H1 (cell line): ENCODE results near the gene KCNJ4. TPM values are rescaled to one million over a fixed set of nuclear protein-coding genes. Genes with fewer than 3 reads are reported as not detected.

Experiments used
- CTCF ChIA-PET: fragments of 300-600 bp; sonication (Branson Sonifier 250); formaldehyde crosslinking; loops from one replicate; lab custom pipeline; 2021; ENCODE audit not compliant: partially characterized antibody; lab: Charles Lee
- POLR2A ChIA-PET: fragments of 300-600 bp; sonication (Branson Sonifier 250); formaldehyde crosslinking; loops from one replicate; lab custom pipeline; 2021; ENCODE audit warnings: inconsistent platforms; ENCODE audit not compliant: partially characterized antibody; lab: Charles Lee
- DNase-seq, 2 experiments: peaks; one replicate each; pipeline versions ENCODE4 v3.0.0 to v3.0.0-alpha.2; 2010 to 2022; ENCODE audit warnings: low spot score in 2 of 2, low read depth in 1 of 2, mixed read lengths in 1 of 2
- FAIRE-seq: peaks from 2 replicates; lab custom pipeline; 2011; peaks lifted over from hg19 to GRCh38; lab: Jason Lieb, UNC
- H2AFZ ChIP-seq: 2 replicates; pipeline ENCODE4 v1.8.1; 2012; ENCODE audit warnings: low read length, inconsistent platforms
- H2AK5ac ChIP-seq: 2 replicates; pipeline ENCODE4 v1.6.1; 2013; ENCODE audit warnings: low read depth, low read length
- H2BK120ac ChIP-seq: replicated peaks from 2 replicates; pipeline ENCODE3; 2013; ENCODE audit warnings: low read depth, low read length, inconsistent platforms
- H2BK12ac ChIP-seq: 2 replicates; pipeline ENCODE4 v1.6.1; 2013; ENCODE audit warnings: low read depth, low read length
- H2BK15ac ChIP-seq: 2 replicates; pipeline ENCODE4 v1.6.1; 2013; ENCODE audit warnings: low read length
- H2BK20ac ChIP-seq: 2 replicates; pipeline ENCODE4 v1.6.1; 2013; ENCODE audit warnings: low read length
- H2BK5ac ChIP-seq: 2 replicates; pipeline ENCODE4 v1.6.1; 2013; ENCODE audit warnings: low read depth, low read length
- H3K14ac ChIP-seq: 2 replicates; pipeline ENCODE4 v1.6.1; 2013; ENCODE audit warnings: inconsistent platforms; ENCODE audit not compliant: insufficient read length
- H3K18ac ChIP-seq: 2 replicates; pipeline ENCODE4 v1.6.1; 2013; ENCODE audit warnings: low read length; ENCODE audit errors: extremely low read depth
- H3K23ac ChIP-seq: 2 replicates; pipeline ENCODE4 v1.6.1; 2013; ENCODE audit warnings: inconsistent platforms; ENCODE audit not compliant: insufficient read length
- H3K23me2 ChIP-seq: 2 replicates; pipeline ENCODE4 v1.6.1; 2013; ENCODE audit warnings: low read depth, low read length
- H3K27ac ChIP-seq: 2 replicates; pipeline ENCODE4 v1.6.1; 2011; ENCODE audit warnings: low read depth, low read length, inconsistent platforms
- H3K27me3 ChIP-seq, 4 experiments: replicated peaks in 1 of 4; 1 replicate in 1 of 4; 2 replicates in 3 of 4; pipeline versions ENCODE4 v1.6.1 to v1.8.1; 2011 to 2013; ENCODE audit warnings: low read length in 3 of 4, mild to moderate bottlenecking in 3 of 4, inconsistent platforms in 2 of 4, mixed read lengths in 2 of 4, moderate library complexity in 1 of 4; ENCODE audit not compliant: control insufficient read depth in 3 of 4, insufficient read depth in 3 of 4; ENCODE audit errors: extremely low read depth in 1 of 4
- H3K36me3 ChIP-seq, 4 experiments: 2 replicates each; pipeline versions ENCODE4 v1.6.1 to v1.8.1; 2011 to 2013; ENCODE audit warnings: mild to moderate bottlenecking in 4 of 4, low read length in 3 of 4, moderate library complexity in 2 of 4, control low read depth in 1 of 4, inconsistent platforms in 1 of 4; ENCODE audit not compliant: insufficient read depth in 4 of 4, control insufficient read depth in 2 of 4
- H3K4ac ChIP-seq: replicated peaks from 2 replicates; pipeline ENCODE3; 2013; ENCODE audit warnings: low read length, low read depth, mixed read lengths, inconsistent platforms; ENCODE audit not compliant: insufficient read length
- H3K4me1 ChIP-seq, 4 experiments: replicated peaks in 1 of 4; 1 replicate in 1 of 4; 2 replicates in 3 of 4; pipeline versions ENCODE4 v1.6.1 to v1.8.1; 2011 to 2013; ENCODE audit warnings: low read length in 3 of 4, inconsistent platforms in 2 of 4, mixed read lengths in 1 of 4; ENCODE audit not compliant: insufficient read depth in 4 of 4, control insufficient read depth in 3 of 4
- H3K4me2 ChIP-seq, 2 experiments: 2 replicates each; pipeline versions ENCODE4 v1.6.1 to v1.8.1; 2011 to 2013; ENCODE audit warnings: low read depth in 2 of 2, low read length in 2 of 2, control low read depth in 1 of 2, inconsistent platforms in 1 of 2, mild to moderate bottlenecking in 1 of 2; ENCODE audit not compliant: insufficient read depth in 1 of 2
- H3K4me3 ChIP-seq, 4 experiments: fragments of 200-600, 300-600 bp in 1 of 4; sonication (generic), shearing (Covaris generic), sonication (Bioruptor Twin) in 1 of 4; 2 replicates each; pipeline versions ENCODE4 v1.5.1 to v1.8.1; 2011 to 2016; ENCODE audit warnings: low read length in 4 of 4, low read depth in 3 of 4, control low read depth in 2 of 4, inconsistent platforms in 2 of 4, mild to moderate bottlenecking in 2 of 4, mixed read lengths in 1 of 4, moderate library complexity in 1 of 4; ENCODE audit not compliant: insufficient read depth in 2 of 4; ENCODE audit errors: extremely low read depth in 1 of 4
- H3K56ac ChIP-seq: replicated peaks from 2 replicates; pipeline ENCODE3; 2013; ENCODE audit warnings: low read depth, mild to moderate bottlenecking, mixed read lengths, low read length, inconsistent platforms; ENCODE audit not compliant: insufficient read length
- H3K79me1 ChIP-seq: 2 replicates; pipeline ENCODE4 v1.6.1; 2013; ENCODE audit warnings: low read depth, low read length, control low read depth
- H3K79me2 ChIP-seq, 2 experiments: 2 replicates each; pipeline versions ENCODE4 v1.6.1 to v1.8.1; 2012 to 2013; ENCODE audit warnings: low read length in 2 of 2, mild to moderate bottlenecking in 2 of 2, inconsistent platforms in 1 of 2; ENCODE audit not compliant: insufficient read depth in 2 of 2, control insufficient read depth in 1 of 2
- H3K9ac ChIP-seq, 4 experiments: replicated peaks in 1 of 4; 1 replicate in 1 of 4; 2 replicates in 3 of 4; pipeline versions ENCODE4 v1.6.1 to v1.8.1; 2011 to 2013; ENCODE audit warnings: low read depth in 3 of 4, low read length in 3 of 4, control low read depth in 2 of 4, mild to moderate bottlenecking in 2 of 4, moderate library complexity in 2 of 4, inconsistent platforms in 1 of 4; ENCODE audit errors: extremely low read depth in 1 of 4
- H3K9me3 ChIP-seq, 2 experiments: 2 replicates each; pipeline versions ENCODE4 v1.6.1 to v1.8.1; 2012 to 2013; ENCODE audit warnings: mild to moderate bottlenecking in 2 of 2, moderate library complexity in 2 of 2, control low read depth in 1 of 2, inconsistent platforms in 1 of 2, low read depth in 1 of 2, low read length in 1 of 2, mixed read lengths in 1 of 2; ENCODE audit not compliant: insufficient read depth in 2 of 2
- H4K20me1 ChIP-seq, 2 experiments: replicated peaks in 1 of 2; 2 replicates each; pipeline versions ENCODE3 to v1.8.1; 2011 to 2013; ENCODE audit warnings: inconsistent platforms in 2 of 2, low read length in 2 of 2, mild to moderate bottlenecking in 1 of 2; ENCODE audit not compliant: insufficient read depth in 2 of 2, control insufficient read depth in 1 of 2
- H4K5ac ChIP-seq: 2 replicates; pipeline ENCODE4 v1.6.1; 2013; ENCODE audit warnings: low read length, low read depth, mixed read lengths, inconsistent platforms; ENCODE audit not compliant: insufficient read length
- H4K8ac ChIP-seq: 2 replicates; pipeline ENCODE4 v1.8.0; 2013; ENCODE audit warnings: mild to moderate bottlenecking, moderate library complexity, low read length, inconsistent platforms; ENCODE audit not compliant: insufficient read depth; ENCODE audit errors: extremely low read depth
- H4K91ac ChIP-seq: replicated peaks from 2 replicates; pipeline ENCODE3; 2013; ENCODE audit warnings: low read length, mixed read lengths, inconsistent platforms; ENCODE audit not compliant: insufficient read length
- CREB1 ChIP-seq: IDR thresholded peaks from 2 replicates; pipeline ENCODE4 v1.6.1; 2012; ENCODE audit warnings: inconsistent platforms
- CTCF ChIP-seq, 3 experiments: IDR thresholded peaks; 1 replicate in 2 of 3; 2 replicates in 1 of 3; pipeline versions ENCODE4 v1.5.1 to v1.6.1; 2011; ENCODE audit warnings: low read length in 3 of 3, mild to moderate bottlenecking in 3 of 3, inconsistent platforms in 2 of 3, low read depth in 1 of 3, moderate library complexity in 1 of 3; ENCODE audit not compliant: insufficient read depth in 1 of 3; ENCODE audit errors: control extremely low read depth in 1 of 3
- GABPA ChIP-seq: IDR thresholded peaks from 2 replicates; pipeline ENCODE4 v1.6.1; 2011; ENCODE audit warnings: mild to moderate bottlenecking, low read length, moderate library complexity, borderline replicate concordance; ENCODE audit not compliant: insufficient read depth
- MAFK ChIP-seq: IDR thresholded peaks from 2 replicates; pipeline ENCODE4 v1.6.1; 2012; ENCODE audit warnings: low read depth, mild to moderate bottlenecking, improper control_type of control experiment, low read length
- NANOG ChIP-seq: IDR thresholded peaks from 2 replicates; pipeline ENCODE4 v1.6.1; 2011; ENCODE audit warnings: low read length, low read depth, mild to moderate bottlenecking, inconsistent platforms; ENCODE audit not compliant: insufficient read depth, poor library complexity, severe bottlenecking
- SIRT6 ChIP-seq: IDR thresholded peaks from one replicate; pipeline ENCODE4 v1.7.1; 2012; ENCODE audit warnings: low read length, inconsistent platforms
- TAF1 ChIP-seq: IDR thresholded peaks from 2 replicates; pipeline ENCODE4 v1.6.1; 2011; ENCODE audit warnings: mild to moderate bottlenecking, low read depth, low read length
- USF2 ChIP-seq: IDR thresholded peaks from 2 replicates; pipeline ENCODE4 v1.6.1; 2011; ENCODE audit warnings: low read length, improper control_type of control experiment
- YY1 ChIP-seq: IDR thresholded peaks from 2 replicates; pipeline ENCODE4 v1.6.1; 2011; ENCODE audit warnings: low read depth, mild to moderate bottlenecking, low read length
- WGBS, 2 experiments: shearing (Covaris generic) in 1 of 2; methylation state at CpG; one replicate each; pipeline versions ENCODE4 v1.1.6 to v1.1.7; 2013 to 2015; ENCODE audit warnings: low lambda C conversion rate in 2 of 2, mixed read lengths in 2 of 2, inconsistent platforms in 1 of 2, low coverage in 1 of 2, missing lambda C conversion rate in 1 of 2; ENCODE audit not compliant: insufficient replicate concordance in 2 of 2, insufficient coverage in 1 of 2, insufficient read length in 1 of 2; ENCODE audit errors: extremely low coverage in 1 of 2, missing lambda C conversion rate in 1 of 2; 5-methylcytosine and 5-hydroxymethylcytosine counted together
- polyA plus RNA-seq, 7 experiments: library from polyadenylated mRNA; depleted of rRNA in 3 of 7; stranded (reverse) in 5 of 7; unstranded in 2 of 7; fragments of >200 nt in 5 of 7; fragments of 200-250 nt in 2 of 7; gene quantifications; 1 replicate in 5 of 7; 2 replicates in 1 of 7; 4 replicates in 1 of 7; pipeline versions ENCODE4 v1.2.1 to v1.2.3, GENCODE V29; 2011 to 2013; ENCODE audit warnings: missing spikeins in 2 of 7, mixed read lengths in 2 of 7
- total RNA-seq: library from RNA; stranded (reverse); fragmentation: NEBNext Ultra II Directional; extraction: Animal tissue kit (Norgen Biotek cat#: 25700); gene quantifications from 2 replicates; pipeline ENCODE4 v1.2.1, GENCODE V29; 2021

Gene KCNJ4
- total and polyA plus RNA-seq, 2 of the 8 experiments (the other 6 are each of a cell fraction or from before 2014, with no cell fraction given), result 1.4 to 2.2 TPM

- Histone ChIP-seq H3K27me3 (no peaks in the 10 kb centered on the region), H3K18ac (no peak overlapping the region), H3K4me2 (no peak overlapping the region), H2BK15ac (no peak overlapping the region), H3K9ac (no peak overlapping the region), H3K23me2 (no peaks in the 10 kb centered on the region), H3K56ac (no peak overlapping the region), H4K91ac (no peak overlapping the region), H3K27ac (no peak overlapping the region), H3K4me1 (peaks cover 0 to 2% (median 0%) of the 10 kb centered on the region in 4 experiments; a peak in 4 of 7 replicates), H2AK5ac (no peak overlapping the region), H2BK12ac (no peak overlapping the region), H2BK120ac (no peak overlapping the region), H3K79me2 (no peaks in the 10 kb centered on the region), H4K8ac (no peak overlapping the region), H3K9me3 (no peaks in the 10 kb centered on the region), H3K23ac (no peak overlapping the region), H3K36me3 (no peaks in the 10 kb centered on the region), H2BK5ac (no peak overlapping the region), H4K20me1 (no peaks in the 10 kb centered on the region), H3K79me1 (no peaks in the 10 kb centered on the region; the same call in 1 of the 2 replicates), H3K4me3 (no peak overlapping the region), H3K4ac (no peak overlapping the region), H4K5ac (no peak overlapping the region), H2BK20ac (no peak overlapping the region), H2AFZ (no peak overlapping the region), H3K14ac (no peak overlapping the region)
- POLR2A ChIA-PET, result interaction anchor here (1.0 to 3.8 kb wide), 7 partner anchors 13 to 97 kb away, joined by 3 to 17 read pairs (median 4); no protein-coding TSS in a partner anchor
- DNase-seq, result peak in 1 of 2 experiments; percentile 77
- CTCF ChIA-PET, result interaction anchor here (0.8 to 7.9 kb wide), 26 partner anchors 8 to 293 kb away, joined by 3 to 78 read pairs (median 4); partner anchors contain the start of gene KDELR3
- WGBS, 2 experiments, result 70% methylated on average over 4 of the region's 4 CpGs; no CpG with 5 or more reads in 1 of the 2 experiments
- FAIRE-seq, result no peak
- no peak for TF ChIP-seq SIRT6
- TF ChIP-seq CREB1, result peak; percentile 13; the same call in 1 of the 2 replicates
- no peak for TF ChIP-seq MAFK
- TF ChIP-seq YY1, result peak; percentile 53; the same call in 1 of the 2 replicates
- 0 out of 2 replicates have a peak, but pooled peaks have one; percentile 18 for TF ChIP-seq USF2
- peak; percentile 67 to 81 (median 74) for TF ChIP-seq CTCF (IDR thresholded peaks at IDR 0.05; ENCODE audit: control extremely low read depth in 1 of 3, insufficient read depth in 1 of 3, low read depth in 1 of 3, low read length in 3 of 3)
- no peak for TF ChIP-seq NANOG
- no peak for TF ChIP-seq GABPA
- TF ChIP-seq TAF1, result no peak
Measured at GRCh38 chr22:38435010-38435409, 20.0 kb downstream of the KCNJ4 start.
